Stimulated activated naive CD8-positive, alpha-beta T cell treated with anti-CD3 and anti-CD28 coated beads, Interleukin-15, amount 100 ng/mL, for 72 hours (primary cell): Measurements from ENCODE around the gene HMCN2.

Experiments
- ATAC-seq: fragments of 150-1000 bp; cut with Tn5 transposase; 2 replicates; pipeline ENCODE4 v1.10.0; 2021; ENCODE audit warnings: mild to moderate bottlenecking, moderate library complexity
- DNase-seq, 2 donors: peaks; one replicate each; pipeline ENCODE4 v3.0.0; 2021 to 2022
- H3K27ac Mint-ChIP-seq, 2 donors: one replicate each; pipeline ENCODE4 v1.8.0; 2022; ENCODE audit warnings: mild to moderate bottlenecking in 2 of 2, mixed read lengths in 2 of 2, moderate library complexity in 2 of 2
- H3K27me3 Mint-ChIP-seq: one replicate; pipeline ENCODE4 v1.8.0; 2022; ENCODE audit warnings: mixed read lengths
- H3K4me1 Mint-ChIP-seq: one replicate; pipeline ENCODE4 v1.8.0; 2022; ENCODE audit warnings: mild to moderate bottlenecking, mixed read lengths
- H3K4me3 Mint-ChIP-seq, 2 donors: one replicate each; pipeline ENCODE4 v1.8.0; 2022; ENCODE audit warnings: mild to moderate bottlenecking in 2 of 2, mixed read lengths in 2 of 2, moderate library complexity in 1 of 2
- H3K9me3 Mint-ChIP-seq, 2 donors: one replicate each; pipeline ENCODE4 v1.8.0; 2022; ENCODE audit warnings: mixed read lengths in 2 of 2

HMCN2 gene

DNA sequence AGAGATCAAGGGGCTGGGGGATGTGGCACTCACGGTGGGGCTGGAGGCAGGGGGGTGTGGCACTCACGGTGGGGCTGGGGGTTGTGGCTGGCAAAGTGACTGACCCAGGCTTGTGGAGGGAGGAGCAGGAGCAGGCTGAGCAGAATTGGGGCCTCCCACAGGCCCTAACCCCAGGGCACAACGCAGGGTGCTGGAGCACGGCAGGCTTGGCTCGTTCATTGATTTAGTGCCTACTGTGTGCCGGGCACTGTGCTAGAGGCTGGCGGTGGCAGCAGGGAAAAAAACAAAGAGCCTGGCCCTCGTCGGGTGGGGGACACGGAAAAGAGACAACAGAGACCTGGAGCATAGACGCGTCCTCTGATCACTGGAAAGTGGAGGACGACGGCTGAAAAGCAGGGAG is 80.9 kb downstream of the HMCN2 start:
- H3K27me3 Mint-ChIP-seq: no peaks in the 10 kb centered on the region
- no peaks in the 10 kb centered on the region for H3K9me3 Mint-ChIP-seq

DNA sequence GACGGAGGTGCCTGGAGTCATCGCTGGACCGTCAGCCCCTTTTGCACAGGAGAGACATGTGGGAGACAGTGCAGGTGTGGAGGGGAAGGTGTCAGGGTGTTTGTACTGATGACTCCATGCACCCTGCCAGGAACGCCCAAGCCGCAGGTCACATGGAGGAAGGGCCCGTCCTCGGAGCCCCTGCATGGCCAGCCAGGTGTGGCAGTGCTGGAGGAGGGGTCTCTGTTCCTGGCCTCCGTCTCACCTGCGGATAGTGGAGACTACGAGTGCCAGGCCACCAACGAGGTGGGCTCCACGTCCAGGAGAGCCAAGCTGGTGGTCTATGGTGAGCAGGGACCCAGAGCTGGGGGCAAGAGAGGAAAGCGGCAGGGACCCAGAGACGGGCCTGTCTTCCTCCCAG is 81.5 kb downstream of the HMCN2 start:
- no peak overlapping the region for H3K27ac Mint-ChIP-seq
- DNase-seq: no peak
- H3K4me1 Mint-ChIP-seq: no peaks in the 10 kb centered on the region
- no peak overlapping the region for H3K4me3 Mint-ChIP-seq
- H3K27me3 Mint-ChIP-seq: no peaks in the 10 kb centered on the region
- ATAC-seq: no peak
- H3K9me3 Mint-ChIP-seq: no peaks in the 10 kb centered on the region

More for the DNA sequence above, 80.9 kb downstream of the HMCN2 start:
- ATAC-seq: no peak
- H3K27ac Mint-ChIP-seq: peak overlapping the region in 1 of 2 donors; percentile 3
- no peak overlapping the region for H3K4me3 Mint-ChIP-seq
- DNase-seq: no peak
- H3K4me1 Mint-ChIP-seq: no peaks in the 10 kb centered on the region

DNA sequence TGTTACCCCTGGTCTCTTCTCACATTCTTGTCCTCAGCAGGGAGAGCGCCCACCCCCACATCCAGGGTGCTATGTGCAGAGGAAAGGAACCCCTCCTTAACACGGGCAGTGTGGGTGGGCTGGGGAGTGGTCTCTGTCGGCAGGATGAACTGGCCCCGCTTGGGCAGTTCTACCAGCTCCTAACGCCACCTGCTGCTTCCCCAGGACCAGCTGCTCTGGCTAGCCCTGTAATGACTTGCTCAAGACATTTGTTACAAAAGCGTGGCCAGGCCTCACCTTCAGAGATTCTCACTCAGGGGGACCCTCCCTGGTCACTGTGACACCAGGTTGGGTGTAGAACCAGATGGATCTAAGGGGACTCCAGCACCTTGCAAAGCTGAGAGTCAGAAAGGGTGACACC is 82.4 kb downstream of the HMCN2 start:
- DNase-seq (no peak), ATAC-seq (no peak)
- Mint-ChIP-seq H3K9me3 (no peaks in the 10 kb centered on the region), H3K4me1 (no peaks in the 10 kb centered on the region), H3K27ac (no peak overlapping the region), H3K27me3 (no peaks in the 10 kb centered on the region), H3K4me3 (no peak overlapping the region)

DNA sequence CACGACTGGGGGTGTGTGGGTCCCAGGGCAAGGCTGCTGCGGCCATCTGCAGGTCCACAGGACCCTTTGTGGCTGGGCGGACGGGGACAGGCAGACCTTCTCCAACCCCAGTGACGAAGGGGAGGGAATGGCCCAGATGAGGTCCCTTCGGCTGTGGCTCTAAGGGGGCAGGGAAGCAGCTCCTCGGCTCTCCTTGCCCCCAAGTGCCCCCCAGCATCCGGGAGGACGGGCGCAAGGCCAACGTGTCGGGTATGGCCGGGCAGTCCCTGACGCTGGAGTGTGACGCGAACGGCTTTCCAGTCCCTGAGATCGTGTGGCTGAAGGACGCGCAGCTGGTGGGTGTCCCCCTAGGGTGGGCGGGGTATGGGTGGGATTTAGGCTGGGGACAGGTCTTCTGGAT is 82.8 kb downstream of the HMCN2 start:
- H3K4me1 Mint-ChIP-seq: no peaks in the 10 kb centered on the region

DNA sequence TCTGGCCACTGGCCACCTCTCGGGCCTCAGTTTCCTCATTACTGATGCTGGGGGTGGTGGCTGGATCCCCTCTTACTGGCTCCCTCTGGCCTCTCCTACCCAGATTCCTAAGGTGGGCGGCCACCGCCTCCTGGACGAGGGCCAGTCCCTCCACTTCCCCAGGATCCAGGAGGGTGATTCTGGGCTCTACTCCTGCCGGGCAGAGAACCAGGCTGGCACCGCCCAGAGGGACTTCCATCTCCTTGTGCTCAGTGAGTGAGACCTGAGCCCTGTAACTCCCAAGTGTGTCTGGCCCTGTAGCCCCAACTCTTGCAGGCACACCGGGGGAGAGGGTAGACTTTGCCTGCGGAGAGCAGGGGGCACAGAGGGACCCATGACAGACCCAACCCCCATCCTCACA is 83.3 kb downstream of the HMCN2 start:
- no peaks in the 10 kb centered on the region for H3K4me1 Mint-ChIP-seq
- H3K27ac Mint-ChIP-seq: no peak overlapping the region
- H3K9me3 Mint-ChIP-seq: no peaks in the 10 kb centered on the region
- H3K27me3 Mint-ChIP-seq: no peaks in the 10 kb centered on the region
- DNase-seq (no peak), ATAC-seq (no peak)
- no peak overlapping the region for H3K4me3 Mint-ChIP-seq

More for the DNA sequence above, 82.8 kb downstream of the HMCN2 start:
- H3K27me3 Mint-ChIP-seq: no peaks in the 10 kb centered on the region
- ATAC-seq (no peak), DNase-seq (no peak)
- H3K9me3 Mint-ChIP-seq: no peaks in the 10 kb centered on the region
- no peak overlapping the region for H3K27ac Mint-ChIP-seq
- H3K4me3 Mint-ChIP-seq: no peak overlapping the region

DNA sequence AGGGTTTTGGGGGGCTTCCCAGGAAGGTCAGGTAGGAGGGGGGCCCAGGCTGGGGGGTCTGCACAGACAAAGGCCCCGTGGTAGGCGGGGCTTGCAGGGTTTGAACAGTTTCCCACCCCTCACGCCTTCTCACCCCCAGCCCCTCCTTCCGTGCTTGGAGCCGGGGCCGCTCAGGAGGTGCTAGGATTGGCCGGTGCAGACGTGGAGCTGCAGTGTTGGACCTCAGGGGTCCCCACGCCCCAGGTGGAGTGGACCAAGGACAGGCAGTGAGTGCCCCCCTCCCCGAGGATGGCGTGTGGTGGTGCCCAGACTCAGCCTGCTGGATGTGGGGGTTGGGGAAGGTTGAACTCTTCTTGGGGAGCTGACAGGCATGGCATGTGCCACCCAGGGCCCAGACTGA is 83.8 kb downstream of the HMCN2 start:
- Mint-ChIP-seq H3K27ac (no peak overlapping the region), H3K9me3 (no peaks in the 10 kb centered on the region)
- ATAC-seq: no peak

DNA sequence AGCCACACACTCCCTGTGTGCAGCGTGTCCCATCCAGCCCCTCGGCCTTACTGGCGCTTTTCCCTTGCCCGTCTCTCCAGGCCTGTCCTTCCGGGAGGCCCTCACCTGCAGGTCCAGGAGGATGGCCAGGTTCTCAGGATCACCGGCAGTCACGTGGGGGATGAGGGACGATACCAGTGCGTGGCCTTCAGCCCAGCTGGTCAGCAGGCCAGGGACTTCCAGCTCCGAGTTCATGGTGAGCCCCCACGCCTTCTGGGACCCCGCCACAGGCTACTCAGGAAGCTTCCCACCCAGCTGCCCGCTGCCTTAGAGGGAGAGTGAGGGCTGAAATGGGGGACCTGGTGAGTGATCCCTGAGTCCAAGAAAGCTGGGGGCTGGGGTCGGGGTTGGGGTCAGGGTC is 85.8 kb downstream of the HMCN2 start:
- ATAC-seq (no peak), DNase-seq (no peak)
- Mint-ChIP-seq H3K4me3 (no peak overlapping the region), H3K4me1 (no peaks in the 10 kb centered on the region), H3K27me3 (no peaks in the 10 kb centered on the region), H3K27ac (no peak overlapping the region), H3K9me3 (no peaks in the 10 kb centered on the region)

More for the DNA sequence above, 83.8 kb downstream of the HMCN2 start:
- H3K4me3 Mint-ChIP-seq: no peak overlapping the region
- H3K4me1 Mint-ChIP-seq: no peaks in the 10 kb centered on the region
- no peak for DNase-seq
- H3K27me3 Mint-ChIP-seq: no peaks in the 10 kb centered on the region

DNA sequence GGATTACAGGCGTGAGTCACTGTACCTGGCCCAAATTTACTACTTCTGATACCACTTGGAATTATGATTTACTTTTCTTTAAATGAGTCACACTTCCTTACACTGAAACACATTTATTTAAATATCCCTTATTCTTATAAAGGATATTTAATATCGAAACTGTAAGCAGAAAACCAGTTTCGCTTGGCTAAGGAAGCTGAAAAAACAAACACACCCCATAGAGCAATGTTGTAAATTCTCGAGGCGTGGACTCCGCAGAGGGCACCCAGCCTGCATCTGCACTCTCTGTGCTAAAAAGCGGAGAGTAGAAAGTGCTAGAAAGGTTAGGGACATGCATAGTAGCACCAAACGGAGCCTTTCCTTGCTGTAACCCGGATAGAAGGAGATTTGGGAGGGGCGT is 86.5 kb downstream of the HMCN2 start:
- no peaks in the 10 kb centered on the region for H3K9me3 Mint-ChIP-seq
- ATAC-seq (no peak), DNase-seq (no peak)
- no peak overlapping the region for H3K4me3 Mint-ChIP-seq
- H3K27me3 Mint-ChIP-seq: no peaks in the 10 kb centered on the region
- no peaks in the 10 kb centered on the region for H3K4me1 Mint-ChIP-seq
- peak overlapping the region in 1 of 2 donors; percentile 80 for H3K27ac Mint-ChIP-seq

DNA sequence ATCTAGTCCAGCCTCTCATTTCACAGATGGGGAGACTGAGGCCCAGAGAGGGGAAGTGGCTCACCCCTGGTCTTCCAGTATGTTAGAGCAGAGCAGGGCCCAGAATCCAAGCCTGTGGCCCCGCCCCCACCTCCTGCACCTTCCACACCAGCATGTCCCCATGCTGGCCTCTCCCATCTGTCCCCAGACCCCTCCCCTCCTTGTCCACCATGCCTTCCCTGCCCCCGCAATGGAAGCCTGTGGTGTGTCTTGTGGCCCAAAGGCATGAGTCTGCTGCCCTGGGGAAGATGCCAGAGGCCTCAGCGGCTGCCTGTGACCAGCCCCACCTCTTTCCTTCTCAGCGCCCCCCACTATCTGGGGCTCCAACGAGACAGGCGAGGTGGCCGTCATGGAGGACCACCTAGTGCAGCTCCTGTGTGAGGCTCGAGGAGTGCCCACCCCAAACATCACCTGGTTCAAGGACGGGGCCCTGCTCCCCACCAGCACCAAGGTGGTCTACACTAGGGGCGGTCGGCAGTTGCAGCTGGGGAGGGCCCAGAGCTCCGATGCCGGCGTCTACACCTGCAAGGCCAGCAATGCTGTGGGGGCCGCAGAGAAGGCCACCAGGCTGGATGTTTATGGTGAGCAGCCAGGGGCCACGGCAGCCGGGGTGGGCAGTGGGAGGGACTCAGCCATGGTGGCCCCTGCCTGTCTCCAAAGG is 87.2 kb downstream of the HMCN2 start:
- no peak overlapping the region for H3K4me3 Mint-ChIP-seq
- DNase-seq (no peak), ATAC-seq (no peak)
- no peak overlapping the region for H3K27ac Mint-ChIP-seq
- no peaks in the 10 kb centered on the region for H3K27me3 Mint-ChIP-seq
- no peaks in the 10 kb centered on the region for H3K9me3 Mint-ChIP-seq
- H3K4me1 Mint-ChIP-seq: no peaks in the 10 kb centered on the region

DNA sequence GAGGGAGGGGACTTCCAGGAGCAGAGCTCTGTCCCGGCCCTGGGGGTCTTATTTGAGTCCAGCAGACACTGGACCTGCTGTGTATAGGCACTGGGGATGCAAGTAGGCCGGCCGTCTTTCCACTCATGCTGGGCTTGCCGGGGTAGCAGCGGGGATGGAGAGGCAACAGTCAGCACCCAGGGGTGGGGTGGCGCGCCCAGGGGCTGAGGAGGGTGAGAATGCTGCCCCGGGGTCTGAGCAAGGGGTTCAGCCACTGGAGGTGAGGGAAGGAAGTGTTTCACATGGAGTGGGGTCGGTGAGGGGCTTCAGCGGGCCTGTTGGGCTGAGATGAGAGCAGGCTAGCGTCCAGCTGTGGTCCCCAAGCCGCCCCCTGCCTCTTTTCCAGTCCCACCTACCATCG is 88.8 kb downstream of the HMCN2 start:
- Mint-ChIP-seq H3K4me1 (no peaks in the 10 kb centered on the region), H3K4me3 (no peak overlapping the region)
- no peak for ATAC-seq

DNA sequence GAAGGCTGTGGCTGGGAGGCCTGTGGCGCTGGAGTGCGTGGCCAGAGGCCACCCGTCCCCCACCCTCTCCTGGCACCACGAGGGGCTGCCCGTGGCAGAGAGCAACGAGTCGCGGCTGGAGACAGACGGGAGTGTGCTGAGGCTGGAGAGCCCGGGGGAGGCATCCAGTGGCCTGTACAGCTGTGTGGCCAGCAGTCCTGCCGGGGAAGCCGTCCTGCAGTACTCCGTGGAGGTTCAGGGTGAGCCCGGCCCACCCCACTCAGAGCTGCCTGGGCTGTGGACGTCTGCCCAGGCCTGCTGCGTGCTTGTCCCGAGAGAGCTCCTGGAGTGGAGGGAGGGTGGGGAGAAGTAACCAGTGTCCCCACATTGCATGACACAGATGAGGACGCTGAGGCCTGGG is 89.2 kb downstream of the HMCN2 start:
- no peaks in the 10 kb centered on the region for H3K4me1 Mint-ChIP-seq
- no peak for ATAC-seq
- H3K27me3 Mint-ChIP-seq: no peaks in the 10 kb centered on the region
- no peak overlapping the region for H3K27ac Mint-ChIP-seq
- H3K9me3 Mint-ChIP-seq: no peaks in the 10 kb centered on the region
- H3K4me3 Mint-ChIP-seq: no peak overlapping the region
- no peak for DNase-seq

More for the DNA sequence above, 88.8 kb downstream of the HMCN2 start:
- H3K9me3 Mint-ChIP-seq: no peaks in the 10 kb centered on the region
- no peaks in the 10 kb centered on the region for H3K27me3 Mint-ChIP-seq
- H3K27ac Mint-ChIP-seq: no peak overlapping the region
- no peak for DNase-seq

DNA sequence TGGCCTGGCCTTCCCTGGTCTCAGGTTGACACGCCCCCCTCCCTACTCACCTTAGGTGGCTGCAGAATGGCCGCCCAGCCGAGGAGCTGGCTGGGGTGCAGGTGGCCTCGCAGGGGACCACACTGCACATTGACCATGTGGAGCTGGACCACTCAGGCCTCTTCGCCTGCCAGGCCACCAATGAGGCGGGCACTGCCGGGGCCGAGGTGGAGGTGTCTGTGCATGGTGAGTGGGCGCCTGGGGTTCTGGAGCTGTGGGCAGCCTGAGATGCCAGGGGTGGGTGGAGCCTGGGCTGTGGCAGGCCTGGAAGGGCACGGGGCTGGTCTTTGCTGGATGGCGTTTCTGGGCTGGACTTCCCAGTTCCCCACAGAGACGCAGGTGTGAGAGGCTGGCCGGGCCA is 90.5 kb downstream of the HMCN2 start:
- no peaks in the 10 kb centered on the region for H3K27me3 Mint-ChIP-seq
- H3K4me1 Mint-ChIP-seq: no peaks in the 10 kb centered on the region

DNA sequence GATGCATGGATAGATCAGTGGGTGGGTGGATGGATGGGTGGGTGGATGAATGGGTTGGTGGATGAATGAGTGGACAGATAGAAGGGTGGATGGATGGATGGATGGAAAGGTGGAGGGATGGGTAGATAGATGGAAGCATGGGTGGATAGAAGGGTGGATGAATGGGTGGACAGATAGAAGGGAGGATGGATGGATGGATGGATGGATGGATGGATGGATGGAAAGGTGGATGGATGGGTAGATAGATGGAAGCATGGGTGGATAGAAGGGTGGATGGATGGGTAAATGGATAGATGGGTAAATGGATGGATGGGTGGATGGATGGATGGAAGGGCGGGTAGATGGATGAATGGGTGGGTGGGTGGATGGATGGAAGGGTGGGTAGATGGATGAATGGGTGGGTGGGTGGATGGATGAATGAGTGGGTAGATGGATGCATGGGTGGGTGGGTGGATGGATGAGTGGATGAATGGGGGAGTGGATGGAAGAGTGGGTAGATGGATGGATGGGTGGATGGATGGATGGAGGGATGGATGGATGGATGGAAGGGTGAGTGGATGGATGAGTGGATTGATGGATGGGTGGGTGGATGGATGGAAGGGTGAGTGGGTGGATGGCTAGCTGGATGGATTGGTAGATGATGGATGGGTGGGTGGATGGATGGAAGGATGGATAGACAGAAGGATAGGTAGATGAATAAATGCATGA is 91.5 kb downstream of the HMCN2 start:
- Mint-ChIP-seq H3K27me3 (no peaks in the 10 kb centered on the region), H3K27ac (no peak overlapping the region), H3K4me1 (no peaks in the 10 kb centered on the region), H3K9me3 (no peaks in the 10 kb centered on the region), H3K4me3 (no peak overlapping the region)
- DNase-seq (no peak), ATAC-seq (no peak)

More for the DNA sequence above, 90.5 kb downstream of the HMCN2 start:
- no peak overlapping the region for H3K4me3 Mint-ChIP-seq
- ATAC-seq (no peak), DNase-seq (no peak)
- H3K27ac Mint-ChIP-seq: no peak overlapping the region
- H3K9me3 Mint-ChIP-seq: no peaks in the 10 kb centered on the region

DNA sequence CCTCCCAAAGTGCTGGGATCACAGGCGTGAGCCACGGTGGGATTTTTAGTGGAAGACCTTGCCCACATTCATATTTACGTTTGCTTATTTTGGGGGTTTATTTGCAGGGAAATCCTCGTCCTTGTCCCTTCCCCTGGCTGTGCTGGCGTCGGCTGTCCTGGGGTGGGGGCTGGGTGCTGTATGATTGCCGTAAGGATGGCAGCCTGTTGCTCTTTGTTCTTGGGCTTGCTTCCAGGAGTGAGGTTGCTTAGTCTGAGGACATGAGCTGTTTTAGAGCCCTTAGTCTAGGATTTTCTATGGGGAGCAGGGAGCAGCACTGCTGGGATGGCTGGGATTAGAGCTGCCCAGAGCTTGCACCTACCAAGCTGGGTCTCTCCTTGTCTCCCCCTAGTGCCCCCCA is 93.4 kb downstream of the HMCN2 start:
- Mint-ChIP-seq H3K4me3 (no peak overlapping the region), H3K27me3 (no peaks in the 10 kb centered on the region)
- no peak for ATAC-seq

DNA sequence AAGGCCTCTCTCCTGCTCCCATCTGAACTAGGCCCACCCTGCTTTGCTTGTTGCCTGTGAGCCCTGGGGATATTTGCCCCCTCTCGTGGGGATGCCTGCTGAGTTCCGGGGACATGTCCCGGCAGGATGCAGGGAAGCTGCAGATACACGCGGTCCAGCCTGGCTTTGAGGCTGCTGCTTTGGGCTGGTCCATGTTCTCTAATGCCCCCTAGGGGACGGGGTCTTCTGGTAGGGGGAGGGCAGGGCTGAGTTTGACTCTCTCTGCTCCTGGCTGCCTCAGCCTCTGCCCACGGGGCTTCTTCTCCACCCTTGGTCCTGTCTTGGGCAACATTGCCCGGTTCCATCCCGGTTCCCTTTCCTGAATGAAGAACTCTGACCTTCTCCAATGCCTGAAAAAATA is 94.3 kb downstream of the HMCN2 start:
- Mint-ChIP-seq H3K27ac (no peak overlapping the region), H3K27me3 (no peaks in the 10 kb centered on the region), H3K4me3 (no peak overlapping the region), H3K4me1 (no peaks in the 10 kb centered on the region), H3K9me3 (no peaks in the 10 kb centered on the region)
- DNase-seq (no peak), ATAC-seq (no peak)

More for the DNA sequence above, 93.4 kb downstream of the HMCN2 start:
- DNase-seq: no peak
- H3K4me1 Mint-ChIP-seq: no peaks in the 10 kb centered on the region
- H3K9me3 Mint-ChIP-seq: no peaks in the 10 kb centered on the region
- no peak overlapping the region for H3K27ac Mint-ChIP-seq

DNA sequence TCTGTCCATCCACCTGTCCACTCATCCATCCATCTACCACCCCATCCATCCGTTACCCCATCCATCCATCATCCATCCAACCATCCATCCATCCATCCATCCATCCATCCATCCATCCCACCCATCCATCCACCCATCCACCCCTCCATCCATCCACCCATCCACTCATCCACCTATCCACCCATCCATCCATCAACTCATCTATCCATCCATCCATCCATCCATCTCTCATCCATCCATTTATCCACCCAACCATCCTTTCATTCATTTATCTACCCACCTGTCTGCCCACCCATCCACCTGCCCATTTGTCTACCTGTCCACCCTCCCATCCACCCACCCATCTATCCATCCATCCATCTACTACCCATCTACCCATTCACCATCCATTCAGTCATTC is 95.1 kb downstream of the HMCN2 start:
- DNase-seq (no peak), ATAC-seq (no peak)
- no peak overlapping the region for H3K4me3 Mint-ChIP-seq
- no peaks in the 10 kb centered on the region for H3K4me1 Mint-ChIP-seq
- H3K27ac Mint-ChIP-seq: no peak overlapping the region
- no peaks in the 10 kb centered on the region for H3K27me3 Mint-ChIP-seq
- H3K9me3 Mint-ChIP-seq: no peaks in the 10 kb centered on the region
